Hematopoietic multipotent progenitor cell (in vitro differentiated cells): ENCODE results near the gene RANBP10. TPM values are rescaled to one million over a fixed set of nuclear protein-coding genes. Genes with fewer than 3 reads are reported as not detected.

Source experiments
- DNase-seq, 3 donors: peaks; one replicate each; pipeline ENCODE4 v3.0.0-alpha.2; 2011 to 2015; ENCODE audit warnings: low read depth in 2 of 3, low spot score in 2 of 3
- total RNA-seq: library from RNA; depleted of rRNA; stranded (reverse); fragments of >200 nt; gene quantifications from one replicate; pipeline ENCODE4 v1.2.3, GENCODE V29; 2012

RANBP10 gene
- total RNA-seq, 1 donor, result 13.7 TPM

DNA sequence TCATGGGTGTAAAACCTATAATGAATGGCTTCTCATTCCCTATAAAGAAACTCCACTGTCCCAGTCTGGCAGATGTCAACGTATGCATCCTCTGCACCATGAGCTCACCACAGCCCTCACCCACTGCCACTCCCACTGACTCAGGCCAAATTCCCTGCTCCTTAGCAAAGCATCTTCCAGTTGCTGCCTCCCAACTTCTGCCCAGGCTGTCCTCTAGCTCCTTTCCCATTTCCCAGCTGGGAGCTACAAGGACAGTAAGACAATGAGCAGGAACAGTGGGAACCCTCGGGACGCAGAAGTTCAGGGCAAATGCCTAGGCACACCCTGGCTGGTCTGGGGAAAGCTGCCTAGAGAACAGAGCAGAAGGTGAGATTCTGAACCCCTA, 26.7 kb upstream of the RANBP10 start:
- DNase-seq, result no peak

DNA sequence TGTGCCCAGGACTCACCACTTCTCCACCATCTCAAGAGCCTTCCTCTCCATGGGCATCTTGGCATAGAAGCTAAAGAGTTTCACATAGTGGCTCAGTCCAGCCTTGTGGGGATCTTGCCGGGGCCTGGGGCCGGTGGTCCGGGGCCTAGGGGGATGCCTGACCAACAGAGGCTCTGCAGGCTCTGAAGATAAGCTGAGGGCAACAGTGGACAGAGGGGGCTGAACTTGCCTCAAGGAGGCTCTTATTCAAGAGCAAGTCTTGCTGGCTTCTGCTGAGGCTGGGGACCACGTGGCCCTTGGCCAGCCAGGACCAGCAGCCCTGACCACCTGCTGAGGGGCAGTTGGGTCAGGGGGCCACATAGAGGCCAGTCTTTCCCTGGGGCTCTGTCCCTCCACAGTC, 22.3 kb upstream of the RANBP10 start:
- no peak for DNase-seq

DNA sequence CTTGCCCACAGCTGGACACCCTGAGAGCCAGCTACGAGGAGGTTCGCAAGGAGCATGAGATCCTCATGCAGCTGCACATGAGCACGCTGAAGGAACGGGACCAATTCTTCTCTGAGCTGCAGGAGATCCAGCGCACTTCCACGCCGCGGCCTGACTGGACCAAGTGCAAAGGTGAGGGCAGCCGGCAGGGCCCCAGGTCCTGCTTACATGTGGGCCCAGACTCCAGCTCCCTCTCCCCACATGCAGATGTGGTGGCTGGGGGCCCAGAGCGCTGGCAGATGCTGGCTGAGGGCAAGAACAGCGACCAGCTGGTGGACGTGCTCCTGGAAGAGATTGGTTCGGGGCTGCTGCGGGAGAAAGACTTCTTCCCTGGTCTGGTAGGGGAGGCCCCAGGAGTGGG, 19.5 kb upstream of the RANBP10 start:
- no peak for DNase-seq

DNA sequence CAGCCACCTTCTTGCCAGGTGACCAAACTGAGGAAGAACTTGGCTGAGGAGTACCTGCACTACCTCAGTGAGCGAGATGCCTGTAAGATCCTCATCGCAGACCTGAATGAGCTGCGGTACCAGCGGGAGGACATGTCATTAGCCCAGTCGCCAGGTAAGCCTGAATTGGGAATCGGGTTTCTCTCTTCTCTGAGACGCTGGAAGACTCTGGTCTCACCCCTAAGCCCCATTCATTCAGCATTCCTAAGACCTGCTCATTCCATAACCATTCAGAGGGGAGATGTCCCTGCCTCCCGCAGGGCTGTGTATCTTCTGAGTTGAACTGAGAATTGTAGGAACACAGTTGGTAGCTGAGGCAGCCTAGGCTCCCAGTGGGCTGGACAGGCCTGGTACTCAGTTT, 18.8 kb upstream of the RANBP10 start:
- no peak for DNase-seq

DNA sequence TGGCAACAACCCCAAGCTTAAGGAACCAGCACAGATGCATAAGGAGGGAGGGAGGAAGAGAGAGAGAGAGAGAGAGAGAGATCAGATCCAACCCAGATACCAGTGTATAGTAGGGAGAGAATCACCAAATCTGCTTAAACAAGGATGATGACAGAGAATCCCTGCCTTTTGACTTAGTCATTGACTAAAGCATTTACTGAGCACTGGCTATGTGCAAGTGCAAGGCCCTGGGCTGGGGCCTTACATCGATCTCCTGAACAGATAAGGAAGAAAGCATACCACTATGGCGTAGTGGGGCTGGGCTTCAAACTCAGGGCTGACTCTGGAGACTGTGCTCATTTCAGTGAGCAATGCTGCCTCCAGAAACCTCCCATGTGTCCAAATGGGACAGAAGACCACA, 16.2 kb upstream of the RANBP10 start:
- no peak for DNase-seq

DNA sequence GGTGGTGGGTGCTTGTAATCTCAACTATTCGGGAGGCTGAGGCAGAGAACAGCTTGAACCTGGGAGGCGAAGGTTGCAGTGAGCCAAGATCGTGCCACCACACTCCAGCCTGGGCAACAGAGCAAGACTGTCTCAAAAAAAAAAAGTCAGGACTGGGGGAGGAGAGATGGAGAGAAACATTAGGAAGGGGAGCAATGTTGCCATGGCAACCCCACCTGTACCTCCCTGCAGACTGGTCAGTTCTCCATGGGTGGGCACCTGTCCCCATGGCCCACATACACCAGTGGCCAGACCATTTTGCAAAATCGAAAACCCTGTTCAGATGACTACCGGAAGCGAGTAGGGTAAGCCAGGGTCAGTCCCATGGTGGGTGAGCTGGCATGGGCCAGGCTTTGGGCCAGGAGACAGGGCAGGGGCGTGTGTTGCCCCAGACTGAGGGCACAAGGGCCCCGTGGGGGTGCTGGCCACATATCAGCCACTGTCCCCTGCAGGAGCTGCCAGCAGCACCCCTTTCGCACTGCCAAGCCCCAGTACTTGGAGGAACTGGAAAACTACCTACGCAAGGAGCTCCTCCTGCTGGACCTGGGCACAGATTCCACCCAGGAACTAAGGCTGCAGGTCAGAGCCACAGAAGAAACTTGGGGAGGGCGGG, 14.4 kb upstream of the RANBP10 start:
- DNase-seq, result no peak

DNA sequence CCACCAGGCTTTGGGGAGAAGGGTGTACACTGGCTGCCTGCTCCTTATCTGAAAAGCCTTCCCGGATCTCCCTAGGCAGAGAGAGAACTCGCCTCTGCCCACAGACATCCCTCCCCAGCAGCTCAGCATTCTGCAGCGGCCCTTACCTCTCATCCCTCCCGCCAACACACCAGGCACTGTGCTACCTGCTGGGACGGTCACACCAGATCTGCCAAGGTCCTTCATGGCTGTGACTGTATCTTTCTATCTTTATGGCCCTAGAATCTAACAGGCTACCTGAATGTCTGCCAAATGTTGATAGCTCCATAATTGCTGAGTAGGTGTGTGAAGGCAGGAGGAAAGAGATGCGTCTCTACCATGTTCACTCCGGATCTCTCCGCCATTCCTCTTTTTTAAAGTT, 8.2 kb upstream of the RANBP10 start:
- no peak for DNase-seq

DNA sequence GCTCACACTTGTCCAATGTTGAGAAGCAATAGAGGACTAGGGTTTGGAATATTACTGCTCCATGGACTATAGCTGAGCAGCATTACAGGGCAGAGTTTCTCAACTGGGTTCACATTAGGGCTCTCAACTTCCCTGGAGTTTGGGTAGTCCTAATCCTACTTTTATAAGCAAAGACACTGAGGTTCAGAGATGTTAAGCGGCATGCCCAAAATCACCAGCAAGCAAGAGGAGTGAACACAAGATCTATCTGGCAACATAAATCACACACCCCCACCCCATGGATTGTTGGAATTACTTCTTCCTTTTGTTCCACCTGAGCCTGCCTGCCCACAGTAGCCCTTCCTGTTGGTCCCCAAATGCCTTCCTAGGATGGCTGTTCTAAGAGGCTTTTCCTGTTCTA, 5.5 kb upstream of the RANBP10 start:
- no peak for DNase-seq

DNA sequence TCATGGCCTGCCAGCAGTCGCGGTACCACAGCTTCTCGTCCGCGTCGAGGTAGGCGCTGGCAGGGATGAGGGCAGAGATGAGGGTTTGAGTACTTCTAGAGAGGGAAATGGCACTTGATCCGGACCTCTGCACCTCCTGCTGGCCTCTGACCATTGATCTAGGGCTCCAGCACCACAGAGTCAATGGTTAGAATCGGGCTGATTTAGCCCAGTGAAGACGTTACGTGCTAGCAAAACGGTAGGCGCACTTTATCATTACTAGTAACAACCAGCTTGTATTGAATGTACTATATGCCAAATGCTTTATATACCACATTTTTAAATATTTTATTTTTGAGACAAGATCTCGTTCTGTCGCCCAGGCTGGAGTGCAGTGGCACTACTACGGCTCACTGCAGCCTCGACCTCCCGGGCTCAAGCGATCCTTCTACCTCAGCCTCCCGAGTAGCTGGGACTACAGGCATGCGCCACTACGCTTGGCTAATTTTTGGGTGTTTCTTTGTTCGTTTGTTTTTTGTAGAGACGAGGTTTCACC, 855 bp upstream of the RANBP10 start:
- no peak for DNase-seq

DNA sequence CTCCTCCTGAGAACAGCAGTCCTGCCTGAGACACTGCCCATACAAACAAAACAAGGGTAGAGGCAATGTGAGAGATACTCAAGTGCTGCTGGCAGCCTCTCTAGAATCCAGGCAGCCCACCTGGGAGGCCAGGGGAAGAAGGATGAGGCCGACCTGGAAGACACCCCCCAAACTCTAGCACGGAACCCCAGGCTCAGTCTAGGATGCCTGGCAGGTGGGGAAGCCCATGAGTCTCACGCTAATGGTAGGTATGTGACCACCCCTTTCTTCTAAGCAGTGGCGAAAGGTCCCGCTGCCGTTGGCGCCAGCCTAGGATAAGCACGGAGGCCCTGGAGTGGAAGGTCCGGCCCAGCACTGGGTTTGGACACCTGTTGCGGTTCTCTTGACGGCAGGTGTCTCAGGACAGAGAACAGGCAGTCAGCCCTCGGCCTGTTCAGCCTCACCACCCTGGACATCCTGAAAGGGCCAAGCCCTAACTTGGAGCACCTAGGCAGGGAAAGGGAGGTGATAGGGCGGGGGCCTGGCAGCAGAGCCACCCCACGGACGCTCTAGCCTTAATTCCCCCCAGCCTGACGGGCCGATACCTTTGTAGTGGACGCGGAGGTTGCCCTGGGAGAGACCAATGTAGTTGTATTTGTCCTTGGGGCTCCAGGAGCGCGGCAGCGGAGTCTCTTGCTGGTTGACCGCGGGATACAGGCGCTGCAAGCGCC, 487 bp downstream of the RANBP10 start:
- DNase-seq, result no peak

DNA sequence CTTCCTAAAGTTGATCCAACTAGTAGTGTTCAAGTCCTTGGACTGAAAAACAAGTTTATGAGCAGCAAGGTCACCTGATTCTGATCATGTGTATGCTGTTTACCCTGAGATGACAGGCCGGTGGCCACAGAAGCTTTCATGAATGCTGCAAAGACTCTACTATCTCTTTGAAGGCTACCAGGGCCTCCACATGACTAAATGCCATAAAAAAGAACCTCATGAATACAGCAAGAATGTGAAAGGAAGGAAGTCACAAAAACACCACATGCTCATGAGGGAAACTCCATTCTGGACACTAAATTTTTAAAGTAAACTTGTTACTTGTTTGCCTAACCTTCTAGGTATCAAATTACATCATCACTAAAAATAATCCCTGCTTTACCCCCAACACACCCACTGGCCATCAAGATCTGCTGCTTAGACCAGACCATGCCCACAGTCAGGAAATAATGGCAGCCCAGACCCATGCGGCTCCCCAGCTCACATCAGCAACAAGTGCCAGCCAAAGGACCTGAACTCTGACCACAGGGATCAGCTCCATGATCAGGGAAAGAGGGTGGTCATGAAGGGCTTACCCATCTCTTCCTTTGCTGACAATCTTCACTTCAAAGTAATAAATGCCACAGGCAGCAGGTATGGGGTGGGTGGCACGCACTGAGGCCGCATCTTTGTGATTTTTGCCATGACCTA, 1.4 kb downstream of the RANBP10 start:
- no peak for DNase-seq

DNA sequence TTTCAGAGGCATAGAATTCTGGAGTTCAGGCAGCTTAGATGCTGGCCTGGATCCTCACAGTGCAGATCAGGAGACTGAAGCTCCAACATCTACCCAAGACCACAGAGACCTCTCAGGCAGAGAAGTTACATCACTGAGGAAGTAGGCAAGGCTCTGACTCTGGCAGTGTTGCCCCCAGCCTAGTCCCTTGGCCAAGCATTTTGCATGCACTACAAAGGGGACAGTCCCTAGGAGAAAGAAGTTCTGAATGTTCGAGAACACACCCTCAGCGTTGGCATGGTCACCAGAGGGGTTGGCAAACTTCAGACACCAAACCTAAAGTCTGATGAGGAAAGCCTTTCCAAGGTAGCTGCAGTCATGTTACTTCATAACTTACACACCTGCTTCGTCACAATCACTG, 2.5 kb downstream of the RANBP10 start:
- DNase-seq, result no peak

DNA sequence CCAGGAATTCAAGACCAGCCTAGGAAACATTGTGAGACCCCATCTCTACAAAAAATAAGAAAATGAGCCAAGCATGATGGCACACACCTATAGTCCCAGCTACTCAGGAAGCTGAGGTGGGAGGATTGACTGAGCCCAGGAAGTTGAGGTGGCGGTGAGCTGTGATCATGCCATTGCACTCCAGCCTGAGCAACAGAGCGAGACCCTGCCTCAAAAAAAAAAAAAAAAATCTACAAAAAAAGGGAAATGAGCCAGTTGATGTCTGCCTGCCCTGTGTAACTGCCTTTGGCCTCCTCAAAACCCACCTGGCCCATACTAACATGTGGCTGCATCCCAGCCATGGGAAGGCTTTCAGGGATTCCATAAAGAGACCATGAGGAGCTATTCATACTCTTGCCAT, 4.5 kb downstream of the RANBP10 start:
- DNase-seq, result no peak

DNA sequence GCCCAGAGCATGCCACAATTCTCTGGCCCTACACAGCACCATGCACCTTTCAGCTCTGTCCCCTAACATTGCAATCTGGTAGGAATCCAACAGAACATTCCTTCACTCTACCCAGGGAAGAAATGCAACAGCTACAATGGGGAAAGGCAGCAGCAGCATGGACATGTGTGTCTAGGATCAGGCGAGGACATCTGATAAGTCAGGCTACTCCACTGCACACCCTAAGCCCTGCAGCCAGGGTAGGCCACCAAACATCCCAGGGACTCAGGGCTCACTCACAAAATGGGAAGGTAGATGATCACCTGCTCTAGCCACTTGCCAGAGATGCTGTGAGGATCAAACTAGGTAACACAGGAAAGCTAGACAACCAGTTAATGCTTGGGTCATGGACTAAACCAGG, 5.1 kb downstream of the RANBP10 start:
- DNase-seq, result no peak

DNA sequence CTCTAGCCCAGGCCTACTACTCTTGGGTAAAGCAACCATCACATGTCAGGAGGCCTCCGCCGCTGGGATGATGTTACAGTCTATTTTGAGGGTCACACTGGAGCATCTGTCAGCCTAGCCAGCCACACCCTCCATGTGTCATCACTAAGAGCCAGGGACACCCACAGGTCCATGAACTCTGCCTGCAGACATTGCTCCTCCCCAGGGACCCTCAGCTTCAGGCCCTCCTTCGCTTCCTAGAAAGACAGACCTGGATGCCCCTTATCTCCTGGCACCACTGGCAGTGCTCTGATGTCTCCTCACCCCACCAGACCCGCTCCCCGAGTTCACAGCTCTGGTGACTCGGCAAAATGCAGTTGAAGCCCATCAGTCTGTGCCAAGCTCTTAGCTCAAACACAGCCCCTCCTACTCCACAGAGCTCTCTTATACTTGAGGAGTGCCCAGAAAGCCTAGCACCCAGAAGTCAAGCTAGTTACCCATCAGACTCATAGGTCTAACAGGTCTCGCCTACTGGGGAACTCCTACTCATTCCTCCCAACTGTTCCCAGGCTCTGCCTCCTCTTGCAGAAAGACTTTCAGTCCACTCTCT, 5.9 kb downstream of the RANBP10 start:
- DNase-seq, result peak in 1 of 3 donors; percentile 25

DNA sequence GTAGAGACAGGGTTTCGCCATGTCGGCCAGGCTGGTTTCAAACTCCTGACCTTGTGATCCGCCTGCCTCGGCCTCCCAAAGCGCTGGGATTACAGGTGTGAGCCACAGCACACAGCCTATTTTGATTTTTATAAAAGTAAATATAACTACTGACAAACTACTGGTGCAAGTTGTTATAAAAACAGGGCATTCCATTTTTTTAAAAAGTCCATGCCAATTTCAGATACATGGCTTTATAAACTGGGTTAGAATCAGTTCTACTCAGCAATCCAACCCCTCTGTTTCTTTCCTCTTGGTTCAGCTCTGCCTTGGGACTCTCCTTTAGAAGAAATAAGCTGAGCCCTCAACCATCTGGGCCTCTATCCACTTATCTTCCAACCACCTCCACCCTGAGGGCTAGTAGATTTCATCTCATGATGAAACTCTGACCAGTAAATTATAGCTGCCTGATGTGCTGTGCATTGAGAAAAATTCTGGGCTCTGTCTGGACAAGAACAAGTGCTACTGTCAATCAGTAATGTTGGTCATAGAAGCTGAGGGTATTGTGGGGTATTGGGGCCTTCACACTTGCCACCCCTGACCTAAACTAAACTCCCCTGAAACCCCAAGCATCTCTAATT, 10.2 kb downstream of the RANBP10 start:
- no peak for DNase-seq

DNA sequence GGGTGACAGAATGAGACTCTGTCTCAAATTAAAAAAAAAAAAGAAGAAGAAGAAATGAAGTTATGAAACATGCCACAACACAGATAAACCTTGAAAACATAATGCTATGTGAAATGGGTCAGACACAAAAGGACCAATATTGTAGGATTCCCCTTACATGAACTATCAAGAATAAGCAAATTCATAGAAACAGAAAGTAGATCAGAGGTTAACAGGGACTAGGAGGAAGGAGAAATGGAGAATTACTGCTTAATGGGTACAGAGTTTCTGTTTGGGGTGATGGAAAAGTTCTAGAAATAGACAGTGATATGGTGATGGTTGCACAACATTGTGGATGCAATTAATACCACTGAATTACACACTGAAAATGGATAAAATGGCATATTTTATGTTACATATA, 16.3 kb downstream of the RANBP10 start:
- DNase-seq, result no peak

DNA sequence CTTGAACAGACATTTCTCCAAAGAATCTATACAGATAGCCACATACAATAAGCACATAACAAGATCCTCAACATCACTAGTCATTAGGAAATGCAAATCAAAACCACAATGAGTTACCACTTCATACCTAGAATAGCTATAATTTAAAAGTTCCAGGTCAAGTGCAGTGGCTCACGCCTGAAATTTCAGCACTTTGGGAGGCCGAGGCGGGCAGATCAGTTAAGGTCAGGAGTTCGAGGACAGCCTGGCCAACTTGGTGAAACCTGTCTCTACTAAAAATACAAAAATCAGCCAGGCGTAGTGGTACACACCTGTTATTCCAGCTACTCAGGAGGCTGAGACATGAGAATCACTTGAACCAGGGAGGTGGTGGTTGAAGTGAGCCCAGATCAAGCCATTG, 19.9 kb downstream of the RANBP10 start:
- no peak for DNase-seq

DNA sequence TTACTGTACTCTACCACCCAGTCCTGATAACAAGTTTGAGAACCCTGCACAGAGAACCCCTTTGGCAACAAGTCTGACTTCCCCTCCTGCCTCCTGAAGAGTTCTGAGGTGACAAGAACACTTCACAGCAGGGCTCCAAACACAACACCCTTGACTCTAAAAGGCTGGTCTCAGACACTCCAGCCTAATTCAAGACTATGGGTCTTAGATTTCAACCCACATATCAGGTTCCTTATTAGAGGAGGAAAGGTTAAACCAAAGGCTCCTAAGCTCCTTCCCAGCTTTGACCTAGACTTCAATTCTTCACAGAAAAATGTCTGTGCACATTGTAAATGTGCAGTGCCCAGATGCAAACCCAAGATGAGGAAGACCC, 23.0 kb downstream of the RANBP10 start:
- no peak for DNase-seq

DNA sequence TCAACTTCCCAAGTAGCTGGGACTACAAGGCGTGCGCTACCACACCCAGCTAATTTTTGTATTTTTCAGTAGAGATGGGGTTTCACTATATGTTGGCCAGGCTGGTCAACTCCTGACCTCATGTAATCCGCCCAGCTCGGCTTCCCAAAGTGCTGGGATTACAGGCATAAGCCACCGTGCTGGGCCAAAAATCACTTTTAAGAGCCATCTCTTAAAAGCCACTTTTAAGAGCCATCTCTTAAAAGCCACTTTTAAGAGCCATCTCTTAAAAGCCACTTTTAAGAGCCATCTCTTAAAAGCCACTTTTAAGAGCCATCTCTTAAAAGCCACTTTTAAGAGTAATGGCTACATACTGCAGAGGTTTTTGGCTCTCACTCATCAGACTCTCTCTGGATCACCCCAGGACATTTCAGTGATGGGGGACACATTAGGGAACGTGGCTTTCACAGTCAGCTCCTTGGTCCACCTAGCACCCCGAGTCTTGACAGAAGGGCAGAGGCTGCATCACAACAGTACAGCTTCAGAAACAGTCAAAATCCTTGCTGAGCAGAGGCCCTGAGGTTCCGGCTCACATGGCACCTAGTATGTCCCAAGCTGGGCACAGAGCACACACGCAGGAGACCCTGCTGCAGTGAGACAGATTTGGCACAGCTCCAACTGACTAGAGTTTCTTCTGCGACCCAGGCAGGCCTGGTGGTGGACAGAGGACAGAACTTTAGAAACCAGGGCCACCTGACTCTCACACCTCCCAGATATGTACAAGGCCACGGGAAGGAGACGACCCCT, 23.6 kb downstream of the RANBP10 start:
- no peak for DNase-seq
